ENCODE data around the gene TTC17. TPM values are rescaled to one million over a fixed set of nuclear protein-coding genes. Genes with fewer than 3 reads are reported as not detected.

The TTC17 gene
- total RNA-seq, 1 experiment from 2014 or later, result 175 TPM

GRCh38 chr11:43408277-43408676 is 49.6 kb downstream of the TTC17 start:
- POLR2A ChIA-PET (ENCODE audit: low non-redundant PET), result no interaction called here
- CTCF ChIA-PET, result interaction anchor here (0.6 kb wide), 1 partner anchor 126 kb away, joined by 5 read pairs; no protein-coding TSS in a partner anchor
- Histone ChIP-seq H3K27ac (ENCODE audit: low read depth, low read length, poor library complexity, severe bottlenecking) (no peak overlapping the region), H3K4me3 (ENCODE audit: low read depth, low read length, poor library complexity, severe bottlenecking) (no peak overlapping the region), H3K4me1 (ENCODE audit: insufficient read depth, low read length, poor library complexity, severe bottlenecking) (no peaks in the 10 kb centered on the region), H3K9me3 (ENCODE audit: low read depth, low read length, poor library complexity, severe bottlenecking) (no peaks in the 10 kb centered on the region), H3K36me3 (ENCODE audit: insufficient read depth, low read length, poor library complexity, severe bottlenecking) (peaks cover 94% of the 10 kb centered on the region), H3K27me3 (replicated peaks; ENCODE audit: insufficient read depth, low read depth, low read length, poor library complexity) (no peaks in the 10 kb centered on the region)
- no TSS peak for BruUV-seq (replicated peaks)
- intact Hi-C loops (cut with micrococcal nuclease; ENCODE audit: unreplicated experiment), result no loop called here
- no peak for DNase-seq (ENCODE audit: low spot score)
- no peak for TF ChIP-seq CTCF (conservative IDR thresholded peaks at IDR 0.05; ENCODE audit: low read depth, low read length)
- TF ChIP-seq EZH2 (IDR thresholded peaks at IDR 0.05; ENCODE audit: borderline replicate concordance, low read depth, low read length, poor library complexity, severe bottlenecking), result no peak

GRCh38 chr11:43410394-43410793 is 51.7 kb downstream of the TTC17 start:
- TF ChIP-seq CTCF (conservative IDR thresholded peaks at IDR 0.05; ENCODE audit: low read depth, low read length) (no peak), EZH2 (IDR thresholded peaks at IDR 0.05; ENCODE audit: borderline replicate concordance, low read depth, low read length, poor library complexity, severe bottlenecking) (no peak)
- BruUV-seq (replicated peaks), result no TSS peak
- CTCF ChIA-PET, result no interaction called here
- POLR2A ChIA-PET (ENCODE audit: low non-redundant PET), result no interaction called here
- Histone ChIP-seq H3K4me1 (ENCODE audit: insufficient read depth, low read length, poor library complexity, severe bottlenecking) (no peaks in the 10 kb centered on the region), H3K27me3 (replicated peaks; ENCODE audit: insufficient read depth, low read depth, low read length, poor library complexity) (no peaks in the 10 kb centered on the region), H3K9me3 (ENCODE audit: low read depth, low read length, poor library complexity, severe bottlenecking) (no peaks in the 10 kb centered on the region), H3K4me3 (ENCODE audit: low read depth, low read length, poor library complexity, severe bottlenecking) (no peak overlapping the region), H3K36me3 (ENCODE audit: insufficient read depth, low read length, poor library complexity, severe bottlenecking) (peaks cover 91% of the 10 kb centered on the region), H3K27ac (ENCODE audit: low read depth, low read length, poor library complexity, severe bottlenecking) (no peak overlapping the region)
- DNase-seq (ENCODE audit: low spot score), result no peak
- intact Hi-C loops (cut with micrococcal nuclease; ENCODE audit: unreplicated experiment), result no loop called here

GRCh38 chr11:43418197-43418596 is 59.5 kb downstream of the TTC17 start:
- H3K4me1 ChIP-seq (ENCODE audit: insufficient read depth, low read length, poor library complexity, severe bottlenecking), result no peaks in the 10 kb centered on the region
- H3K9me3 ChIP-seq (ENCODE audit: low read depth, low read length, poor library complexity, severe bottlenecking), result no peaks in the 10 kb centered on the region
- TF ChIP-seq CTCF (conservative IDR thresholded peaks at IDR 0.05; ENCODE audit: low read depth, low read length) (no peak), EZH2 (IDR thresholded peaks at IDR 0.05; ENCODE audit: borderline replicate concordance, low read depth, low read length, poor library complexity, severe bottlenecking) (no peak)
- BruUV-seq (replicated peaks), result no TSS peak
- H3K36me3 ChIP-seq (ENCODE audit: insufficient read depth, low read length, poor library complexity, severe bottlenecking), result peaks cover 56% of the 10 kb centered on the region
- ChIA-PET CTCF (no interaction called here), POLR2A (ENCODE audit: low non-redundant PET) (interaction anchor here (0.6 kb wide), 1 partner anchor 16 kb away, joined by 3 read pairs; no protein-coding TSS in a partner anchor)
- no peak overlapping the region for H3K4me3 ChIP-seq (ENCODE audit: low read depth, low read length, poor library complexity, severe bottlenecking)
- no peak overlapping the region for H3K27ac ChIP-seq (ENCODE audit: low read depth, low read length, poor library complexity, severe bottlenecking)
- DNase-seq (ENCODE audit: low spot score), result no peak
- no peaks in the 10 kb centered on the region for H3K27me3 ChIP-seq (replicated peaks; ENCODE audit: insufficient read depth, low read depth, low read length, poor library complexity)
- intact Hi-C loops (cut with micrococcal nuclease; ENCODE audit: unreplicated experiment), result no loop called here

Measured in A673 (cell line).